MM.1S (cell line): Measurements from ENCODE around the gene LY6G6C.

ENCODE experiments used
- EZH2 ChIP-seq: fragments of 300-600 bp; sonication (generic); optimal IDR thresholded peaks from 2 replicates; pipeline ENCODE3; 2017; ENCODE audit warnings: low read depth, mild to moderate bottlenecking, antibody characterized with exemption, low read length, mixed read lengths
- TF ChIP-seq, protein P1 (sequence below): fragments of 300-600 bp; sonication (generic); IDR thresholded peaks from 2 replicates; pipeline ENCODE4 v1.5.1; 2016; ENCODE audit warnings: antibody characterized with exemption, low read length, mixed read lengths

DNA sequence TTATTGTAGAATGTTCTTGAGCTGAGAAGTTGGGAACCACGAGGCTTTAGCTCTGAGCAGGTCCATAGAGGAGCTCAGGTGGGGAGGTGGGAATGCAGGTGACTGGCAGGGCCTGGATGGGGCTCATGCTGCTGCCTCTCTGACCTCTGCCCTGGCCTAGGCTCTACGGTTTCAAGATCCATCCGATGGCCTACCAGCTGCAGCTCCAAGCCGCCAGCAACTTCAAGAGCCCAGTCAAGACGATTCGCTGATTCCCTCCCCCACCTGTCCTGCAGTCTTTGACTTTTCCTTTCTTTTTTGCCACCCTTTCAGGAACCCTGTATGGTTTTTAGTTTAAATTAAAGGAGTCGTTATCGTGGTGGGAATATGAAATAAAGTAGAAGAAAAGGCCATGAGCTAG is 51.9 kb downstream of the LY6G6C start, which contains the start of gene LY6G5B:
- TF ChIP-seq, protein P1, sequence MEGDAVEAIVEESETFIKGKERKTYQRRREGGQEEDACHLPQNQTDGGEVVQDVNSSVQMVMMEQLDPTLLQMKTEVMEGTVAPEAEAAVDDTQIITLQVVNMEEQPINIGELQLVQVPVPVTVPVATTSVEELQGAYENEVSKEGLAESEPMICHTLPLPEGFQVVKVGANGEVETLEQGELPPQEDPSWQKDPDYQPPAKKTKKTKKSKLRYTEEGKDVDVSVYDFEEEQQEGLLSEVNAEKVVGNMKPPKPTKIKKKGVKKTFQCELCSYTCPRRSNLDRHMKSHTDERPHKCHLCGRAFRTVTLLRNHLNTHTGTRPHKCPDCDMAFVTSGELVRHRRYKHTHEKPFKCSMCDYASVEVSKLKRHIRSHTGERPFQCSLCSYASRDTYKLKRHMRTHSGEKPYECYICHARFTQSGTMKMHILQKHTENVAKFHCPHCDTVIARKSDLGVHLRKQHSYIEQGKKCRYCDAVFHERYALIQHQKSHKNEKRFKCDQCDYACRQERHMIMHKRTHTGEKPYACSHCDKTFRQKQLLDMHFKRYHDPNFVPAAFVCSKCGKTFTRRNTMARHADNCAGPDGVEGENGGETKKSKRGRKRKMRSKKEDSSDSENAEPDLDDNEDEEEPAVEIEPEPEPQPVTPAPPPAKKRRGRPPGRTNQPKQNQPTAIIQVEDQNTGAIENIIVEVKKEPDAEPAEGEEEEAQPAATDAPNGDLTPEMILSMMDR, result no peak
- no peak for TF ChIP-seq EZH2
